Skeletal muscle tissue (tissue), 4 donors: ENCODE results near the gene ALDOB. TPM values are rescaled to one million over a fixed set of nuclear protein-coding genes. Genes with fewer than 3 reads are reported as not detected.

ENCODE experiments used
- H3K27ac ChIP-seq: one replicate; pipeline ENCODE4 v1.7.0; 2013; ENCODE audit warnings: mild to moderate bottlenecking, low read depth, low read length, inconsistent platforms
- H3K27me3 ChIP-seq, 3 donors: one replicate each; pipeline ENCODE4 v1.7.0; 2013; ENCODE audit warnings: low read length in 3 of 3; ENCODE audit not compliant: control insufficient read depth in 3 of 3, insufficient read depth in 3 of 3
- H3K36me3 ChIP-seq, 3 donors: one replicate each; pipeline ENCODE4 v1.7.0; 2013; ENCODE audit warnings: low read length in 3 of 3; ENCODE audit not compliant: control insufficient read depth in 3 of 3, insufficient read depth in 3 of 3
- H3K4me1 ChIP-seq, 3 donors: one replicate each; pipeline ENCODE4 v1.7.0; 2013; ENCODE audit warnings: low read length in 3 of 3, mild to moderate bottlenecking in 3 of 3; ENCODE audit not compliant: control insufficient read depth in 3 of 3, insufficient read depth in 3 of 3
- H3K4me3 ChIP-seq, 3 donors: one replicate each; pipeline ENCODE4 v1.7.0; 2013; ENCODE audit warnings: low read length in 3 of 3
- H3K9ac ChIP-seq, 3 donors: one replicate each; pipeline ENCODE4 v1.7.0; 2013; ENCODE audit warnings: low read length in 3 of 3, mild to moderate bottlenecking in 3 of 3, moderate library complexity in 2 of 3, low read depth in 1 of 3
- H3K9me3 ChIP-seq, 3 donors: one replicate each; pipeline ENCODE4 v1.7.0; 2013; ENCODE audit warnings: low read length in 3 of 3; ENCODE audit not compliant: control insufficient read depth in 3 of 3
- total RNA-seq: library from RNA; depleted of rRNA; stranded (reverse); fragments of >200 nt; gene quantifications from one replicate; pipeline ENCODE4 v1.2.3, GENCODE V29; 2014
- donor health status: Osteomylitis.

The ALDOB gene
- total RNA-seq, 1 donor from 2014 or later, result not detected

DNA sequence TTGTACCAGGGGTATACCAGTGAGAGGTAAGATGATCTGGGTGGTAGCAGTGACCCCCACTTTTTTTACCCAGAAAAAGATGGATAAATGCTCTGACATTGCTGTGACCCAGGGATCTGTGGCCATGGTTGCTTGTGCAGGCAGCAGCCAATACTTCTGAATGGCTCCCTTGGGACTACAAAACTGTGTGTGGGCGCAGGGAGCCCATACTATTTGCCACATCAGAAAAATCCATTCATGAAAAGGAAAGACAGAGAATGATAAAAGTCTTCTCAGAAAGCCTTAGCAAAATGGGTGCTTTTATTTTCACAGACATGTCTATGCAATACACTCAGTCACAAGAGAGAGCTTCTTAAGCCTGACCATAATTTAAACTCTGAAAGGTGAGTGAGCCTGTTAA is 37.3 kb upstream of the ALDOB start:
- Histone ChIP-seq H3K9ac (no peak overlapping the region), H3K36me3 (peaks cover 10 to 12% (median 10%) of the 10 kb centered on the region in 3 donors)

DNA sequence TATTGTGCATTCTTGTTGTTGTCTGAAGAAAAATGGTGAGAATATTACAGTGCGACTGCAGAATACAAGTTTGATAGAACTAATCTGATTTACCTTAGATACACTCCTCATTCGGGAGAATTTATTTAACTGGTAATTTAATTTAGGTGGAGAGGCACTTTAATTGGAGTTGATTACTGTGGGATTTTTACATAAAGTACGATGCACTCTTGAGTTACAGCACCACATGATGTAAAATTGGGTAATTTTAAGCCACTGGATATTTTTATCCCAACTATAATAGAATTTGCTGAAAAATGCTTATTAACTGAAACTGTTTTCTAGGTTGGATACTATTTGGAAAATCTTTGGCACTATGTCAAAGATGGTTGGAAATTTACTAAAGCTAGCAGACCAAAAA is 35.4 kb upstream of the ALDOB start:
- H3K27ac ChIP-seq, result no peak overlapping the region
- H3K4me1 ChIP-seq, result no peaks in the 10 kb centered on the region
- H3K36me3 ChIP-seq, result peaks cover 2 to 5% (median 3%) of the 10 kb centered on the region in 3 donors
- no peak overlapping the region for H3K4me3 ChIP-seq
- H3K9ac ChIP-seq, result no peak overlapping the region
- no peaks in the 10 kb centered on the region for H3K9me3 ChIP-seq
- no peaks in the 10 kb centered on the region for H3K27me3 ChIP-seq

More for the DNA sequence above, 37.3 kb upstream of the ALDOB start:
- no peaks in the 10 kb centered on the region for H3K27me3 ChIP-seq
- no peaks in the 10 kb centered on the region for H3K9me3 ChIP-seq
- H3K4me3 ChIP-seq, result no peak overlapping the region
- no peak overlapping the region for H3K27ac ChIP-seq
- no peaks in the 10 kb centered on the region for H3K4me1 ChIP-seq

DNA sequence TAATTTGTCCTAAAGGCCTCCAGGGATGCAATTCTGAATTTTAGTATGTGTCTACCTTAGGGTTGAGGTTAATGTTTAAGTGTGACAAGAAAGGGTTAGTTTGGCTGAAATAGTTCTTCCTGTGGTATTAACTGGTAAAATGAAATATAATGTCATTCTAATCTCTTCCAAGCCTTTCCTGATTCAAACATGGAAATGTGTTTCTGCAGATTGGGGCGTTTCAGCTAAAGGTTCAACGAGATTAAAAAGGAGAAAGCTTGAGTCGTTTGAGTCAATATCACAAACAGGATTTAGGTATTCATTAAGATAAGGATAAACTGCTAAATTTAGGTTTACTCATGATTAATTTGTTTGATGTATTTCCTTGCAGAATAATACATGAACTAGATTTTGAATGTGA is 34.4 kb upstream of the ALDOB start:
- Histone ChIP-seq H3K4me3 (no peak overlapping the region), H3K9me3 (no peaks in the 10 kb centered on the region), H3K27me3 (no peaks in the 10 kb centered on the region), H3K27ac (no peak overlapping the region), H3K36me3 (no peaks in the 10 kb centered on the region), H3K9ac (no peak overlapping the region), H3K4me1 (no peaks in the 10 kb centered on the region)

DNA sequence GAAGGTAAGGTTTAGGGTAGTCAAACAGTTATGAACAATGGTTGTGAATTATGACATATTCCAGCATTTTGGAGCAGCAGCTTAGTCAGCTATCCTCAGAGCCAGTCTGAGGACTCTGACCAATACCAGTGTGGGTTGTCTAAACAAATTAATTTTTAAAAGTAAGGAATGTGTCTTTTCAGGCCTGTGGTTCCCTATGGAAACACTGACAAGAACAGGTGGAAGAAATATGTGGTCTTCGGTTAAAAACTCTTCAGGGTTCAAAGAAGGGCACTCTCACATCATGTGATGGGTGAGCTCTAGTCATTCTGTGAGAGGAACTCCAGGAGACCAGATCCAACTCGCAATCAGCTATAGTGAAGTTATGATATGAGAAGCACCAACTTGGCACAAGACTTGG is 33.5 kb upstream of the ALDOB start:
- no peaks in the 10 kb centered on the region for H3K36me3 ChIP-seq
- H3K27me3 ChIP-seq, result peaks cover 0 to 2% (median 0%) of the 10 kb centered on the region in 3 donors

DNA sequence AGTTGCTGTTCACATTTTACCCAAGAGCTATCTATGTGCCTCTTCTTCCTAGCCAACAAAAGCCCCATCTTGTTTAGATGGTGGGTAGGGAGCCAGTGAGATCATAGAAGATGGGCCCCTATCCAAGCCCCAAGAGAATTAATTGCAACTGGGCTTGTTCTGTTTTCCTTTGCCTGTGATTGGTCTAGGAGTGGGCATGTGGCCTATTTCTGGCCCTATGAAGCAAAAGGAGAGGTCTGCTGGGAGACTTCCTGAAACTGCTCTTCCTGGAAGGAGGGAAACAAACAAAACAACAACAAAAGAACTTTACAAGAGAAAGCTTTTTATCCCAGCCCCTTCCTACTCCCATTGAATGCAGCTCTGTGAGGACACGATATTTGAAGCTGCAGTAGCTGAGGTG is 32.5 kb upstream of the ALDOB start:
- Histone ChIP-seq H3K27me3 (peaks cover 0 to 4% (median 0%) of the 10 kb centered on the region in 3 donors), H3K27ac (no peak overlapping the region), H3K4me1 (no peaks in the 10 kb centered on the region), H3K36me3 (no peaks in the 10 kb centered on the region), H3K9me3 (no peaks in the 10 kb centered on the region), H3K9ac (no peak overlapping the region), H3K4me3 (no peak overlapping the region)

More for the DNA sequence above, 33.5 kb upstream of the ALDOB start:
- no peaks in the 10 kb centered on the region for H3K9me3 ChIP-seq
- H3K4me1 ChIP-seq, result no peaks in the 10 kb centered on the region
- no peak overlapping the region for H3K4me3 ChIP-seq
- no peak overlapping the region for H3K9ac ChIP-seq
- no peak overlapping the region for H3K27ac ChIP-seq

DNA sequence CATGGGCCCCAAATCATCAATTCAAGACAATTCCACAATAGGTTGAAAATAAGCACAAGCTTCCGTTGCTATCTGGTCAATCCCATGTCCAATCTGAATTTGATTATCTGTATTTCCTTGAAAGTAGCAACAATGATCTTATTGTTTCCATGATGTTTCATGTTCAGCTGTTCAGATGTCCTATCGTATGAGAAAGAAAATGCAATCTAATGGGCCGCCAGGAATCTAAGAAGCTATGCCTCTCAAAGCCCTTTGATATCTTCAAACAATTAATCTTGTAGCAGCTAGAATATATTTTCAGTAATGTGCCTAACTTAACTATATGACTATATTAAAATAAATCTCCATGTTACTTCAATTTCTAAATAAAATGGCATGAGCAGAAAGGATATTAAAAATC is 32.1 kb upstream of the ALDOB start:
- Histone ChIP-seq H3K9ac (no peak overlapping the region), H3K27me3 (peaks cover 0 to 4% (median 0%) of the 10 kb centered on the region in 3 donors), H3K4me1 (no peaks in the 10 kb centered on the region), H3K36me3 (no peaks in the 10 kb centered on the region), H3K4me3 (no peak overlapping the region), H3K9me3 (no peaks in the 10 kb centered on the region), H3K27ac (no peak overlapping the region)

DNA sequence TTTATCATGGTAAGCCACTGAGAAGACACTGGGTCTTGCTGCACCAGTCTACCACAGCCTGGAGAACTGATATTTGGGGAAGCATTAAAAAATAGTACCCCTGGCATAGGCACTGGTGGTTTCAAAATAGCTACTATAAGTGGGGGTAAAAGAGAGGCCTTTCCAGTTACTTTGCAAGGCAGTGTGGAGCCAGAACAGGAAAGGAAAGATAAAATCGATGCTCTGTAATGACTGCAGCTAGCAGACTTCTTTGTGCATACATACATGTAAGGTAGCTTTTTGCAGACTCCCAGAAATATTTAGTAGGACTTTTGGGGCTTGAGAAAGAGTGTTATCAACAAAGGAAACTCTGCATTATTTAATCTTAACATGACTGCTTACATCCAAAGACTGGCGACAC is 31.3 kb upstream of the ALDOB start:
- peaks cover 0 to 4% (median 0%) of the 10 kb centered on the region in 3 donors for H3K27me3 ChIP-seq
- H3K36me3 ChIP-seq, result no peaks in the 10 kb centered on the region
- no peak overlapping the region for H3K9ac ChIP-seq
- no peaks in the 10 kb centered on the region for H3K9me3 ChIP-seq
- no peak overlapping the region for H3K4me3 ChIP-seq
- no peak overlapping the region for H3K27ac ChIP-seq
- no peaks in the 10 kb centered on the region for H3K4me1 ChIP-seq

DNA sequence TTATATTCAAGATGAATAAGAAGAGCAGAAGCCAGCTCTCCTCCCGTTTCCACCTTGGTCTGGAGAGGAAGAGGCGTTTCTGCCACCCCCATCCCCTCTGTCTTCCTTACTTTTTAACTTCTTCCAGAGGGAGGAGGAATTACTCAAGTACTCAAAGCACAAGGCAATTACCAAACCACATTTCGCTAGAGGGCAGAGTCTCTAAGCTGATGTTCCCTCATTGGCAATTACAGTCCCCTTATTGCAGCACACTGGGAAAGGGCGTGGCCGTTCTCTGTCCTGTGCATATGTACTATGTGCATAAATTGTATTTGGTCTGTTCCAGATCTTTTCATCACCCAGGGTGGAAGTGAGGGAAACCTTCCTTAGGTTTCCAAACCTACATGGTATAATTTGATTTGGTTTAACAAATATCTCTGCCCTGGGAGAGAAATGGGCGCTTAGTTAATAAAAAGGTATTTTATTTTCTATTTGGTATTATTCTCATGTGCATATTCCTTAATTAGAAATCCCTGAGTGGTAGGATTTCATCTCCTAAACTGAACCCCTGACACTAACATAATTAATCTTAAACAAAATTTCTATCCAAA is 29.8 kb upstream of the ALDOB start:
- Histone ChIP-seq H3K9me3 (no peaks in the 10 kb centered on the region), H3K27me3 (peaks cover 0 to 4% (median 0%) of the 10 kb centered on the region in 3 donors), H3K9ac (no peak overlapping the region), H3K36me3 (no peaks in the 10 kb centered on the region), H3K4me3 (no peak overlapping the region), H3K4me1 (no peaks in the 10 kb centered on the region), H3K27ac (no peak overlapping the region)

DNA sequence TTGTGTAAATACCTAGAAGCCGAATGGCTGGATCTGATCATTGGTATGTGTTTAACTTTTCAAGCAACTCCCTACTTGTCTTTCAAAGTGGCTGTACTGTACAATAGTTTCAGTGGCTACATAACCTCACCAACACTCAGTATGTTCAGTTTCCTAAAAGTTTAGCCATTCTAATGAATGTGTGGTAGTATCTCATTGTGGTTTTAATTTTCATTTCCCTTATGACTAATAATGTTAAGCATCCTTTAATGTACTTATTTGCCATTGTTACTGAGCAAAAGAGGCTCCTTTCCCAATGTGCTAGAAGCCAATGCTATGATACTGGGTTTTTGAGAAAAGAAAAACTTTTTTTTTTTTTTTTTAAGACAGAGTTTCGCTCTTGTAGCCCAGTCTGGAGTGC is 27.8 kb upstream of the ALDOB start:
- H3K9ac ChIP-seq, result no peak overlapping the region
- H3K9me3 ChIP-seq, result no peaks in the 10 kb centered on the region
- H3K4me1 ChIP-seq, result no peaks in the 10 kb centered on the region
- no peak overlapping the region for H3K4me3 ChIP-seq
- H3K27ac ChIP-seq, result no peak overlapping the region
- H3K36me3 ChIP-seq, result no peaks in the 10 kb centered on the region
- H3K27me3 ChIP-seq, result peaks cover 0 to 4% (median 0%) of the 10 kb centered on the region in 3 donors

DNA sequence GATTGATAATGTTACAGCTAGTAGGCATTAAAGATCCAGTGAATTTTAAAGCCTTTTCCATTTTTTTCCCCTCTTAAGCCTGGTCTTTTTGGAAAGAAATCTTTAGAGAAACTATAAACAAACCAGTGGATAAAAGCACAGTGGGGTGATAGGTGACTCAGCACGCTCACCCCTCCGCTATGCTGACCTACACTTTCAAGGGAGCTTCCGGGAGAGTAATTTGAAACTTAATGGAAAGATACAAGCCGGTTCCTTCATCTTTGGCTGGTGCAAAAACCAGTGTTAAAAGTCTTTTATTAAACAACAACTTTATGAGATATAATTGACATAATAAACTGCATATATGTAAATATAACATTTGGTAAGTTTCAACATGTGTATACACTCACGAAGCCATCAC is 27.0 kb upstream of the ALDOB start:
- Histone ChIP-seq H3K4me3 (no peak overlapping the region), H3K9me3 (no peaks in the 10 kb centered on the region), H3K36me3 (no peaks in the 10 kb centered on the region), H3K9ac (no peak overlapping the region), H3K4me1 (no peaks in the 10 kb centered on the region), H3K27me3 (peaks cover 0 to 4% (median 0%) of the 10 kb centered on the region in 3 donors), H3K27ac (no peak overlapping the region)
